T-helper 9 cell (primary cell): Measurements from ENCODE around the gene GPHN.

ENCODE experiments used
- DNase-seq: peaks from one replicate; pipeline ENCODE4 v3.0.0-alpha.2; 2020

The GPHN gene

DNA sequence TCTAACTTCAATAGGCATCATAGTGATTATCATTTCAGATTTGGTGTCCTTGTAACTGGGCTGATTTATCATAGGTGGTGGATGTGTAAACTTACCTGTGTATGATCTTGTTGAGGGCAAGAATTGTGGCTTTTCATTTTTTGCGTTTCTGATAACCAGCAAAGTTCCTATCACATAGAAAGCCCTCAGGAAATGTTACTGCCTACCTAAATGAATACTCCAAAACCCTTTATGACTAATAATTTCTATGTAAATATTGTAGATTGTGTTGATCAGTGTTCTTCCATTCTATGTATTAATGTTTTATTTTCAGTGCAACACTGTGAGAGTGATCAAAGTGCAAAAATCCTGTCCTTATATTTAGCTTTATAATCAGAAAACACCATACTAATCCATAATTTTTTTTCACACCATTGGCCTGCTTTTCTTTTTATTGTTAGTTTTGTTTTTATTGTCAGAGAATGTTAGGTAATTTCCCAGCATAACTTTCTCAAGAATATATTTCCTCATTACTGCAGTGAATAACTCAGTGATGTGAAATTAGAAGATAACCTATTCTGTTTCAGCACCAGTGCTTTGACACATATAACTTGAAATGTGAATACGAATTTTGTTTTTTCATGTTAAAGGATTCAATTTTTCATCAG is 94.1 kb downstream of the GPHN start:
- no peak for DNase-seq

DNA sequence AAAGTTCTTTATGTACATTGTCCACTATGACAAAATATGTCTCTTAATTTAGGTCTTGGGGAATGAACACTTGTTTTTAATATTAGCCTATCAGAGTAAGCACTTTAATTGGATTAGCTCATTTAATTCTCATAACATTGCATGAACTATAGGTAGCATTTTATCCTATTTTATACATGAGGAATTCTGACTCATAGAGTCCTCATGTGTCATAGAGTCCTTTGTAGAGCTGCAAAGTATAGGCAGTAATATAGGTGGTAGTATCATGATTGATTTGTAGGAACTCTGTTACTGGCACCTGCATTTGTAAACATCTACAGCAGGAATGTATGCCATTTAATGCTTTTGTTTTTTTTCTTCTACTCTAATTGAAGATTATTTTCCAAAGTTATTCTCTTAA is 96.0 kb downstream of the GPHN start:
- DNase-seq = no peak

DNA sequence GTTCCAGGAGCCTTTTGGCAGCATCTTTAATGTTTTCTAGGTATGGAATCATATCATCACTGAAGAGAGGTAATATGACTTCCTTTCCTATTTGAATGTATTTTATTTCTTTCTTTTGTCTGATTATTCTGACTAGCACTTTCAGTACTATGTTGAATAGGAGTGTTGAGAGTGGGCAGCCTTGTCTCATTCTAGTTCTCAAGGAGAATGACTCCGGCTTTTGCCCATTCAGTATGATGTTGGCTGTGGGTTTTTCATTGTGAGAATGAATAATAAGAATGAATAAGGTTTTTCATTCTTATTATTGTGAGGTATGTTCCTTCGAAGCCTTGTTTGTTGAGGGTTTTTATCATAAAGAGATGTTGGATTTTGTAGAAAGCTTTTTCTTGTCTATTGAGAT is 98.9 kb downstream of the GPHN start:
- no peak for DNase-seq

DNA sequence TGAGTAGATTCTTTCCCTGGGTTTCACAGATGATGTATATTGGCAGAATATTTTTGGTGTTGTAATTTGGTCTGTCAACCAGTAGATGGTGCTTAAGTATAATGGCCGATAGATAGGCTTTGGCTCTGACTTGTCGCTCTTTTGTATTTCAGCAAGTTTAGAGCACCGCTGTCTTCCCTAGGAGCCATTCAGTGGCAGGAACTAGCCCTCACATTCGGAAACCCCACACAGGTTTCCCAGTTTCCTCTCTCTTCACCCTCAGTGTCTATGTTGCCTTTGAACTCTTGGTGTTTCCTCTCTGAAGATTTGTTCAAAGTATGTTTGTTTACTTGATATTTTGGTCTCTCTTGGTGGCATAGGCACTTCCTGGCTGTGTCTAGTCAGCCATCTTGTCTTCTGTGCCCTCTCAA is 102.2 kb downstream of the GPHN start:
- DNase-seq = no peak

DNA sequence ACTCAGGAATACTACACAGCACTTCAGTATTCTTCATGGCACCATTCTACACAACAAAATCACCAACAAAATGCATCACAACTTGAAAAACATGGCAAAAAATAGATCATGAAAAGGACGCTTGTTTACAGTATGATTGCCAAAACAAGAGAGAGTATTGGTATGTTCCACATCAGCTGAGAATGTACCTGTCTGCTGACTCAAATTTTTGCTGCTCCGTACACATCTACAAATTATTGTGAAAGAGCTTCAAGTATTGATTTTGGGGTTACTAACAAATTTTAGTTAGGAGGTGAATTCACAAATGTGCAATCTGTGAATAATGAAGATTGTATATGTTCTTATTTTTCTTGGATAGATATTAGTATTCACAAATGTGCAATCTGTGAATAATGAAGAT is 105.4 kb downstream of the GPHN start:
- no peak for DNase-seq

DNA sequence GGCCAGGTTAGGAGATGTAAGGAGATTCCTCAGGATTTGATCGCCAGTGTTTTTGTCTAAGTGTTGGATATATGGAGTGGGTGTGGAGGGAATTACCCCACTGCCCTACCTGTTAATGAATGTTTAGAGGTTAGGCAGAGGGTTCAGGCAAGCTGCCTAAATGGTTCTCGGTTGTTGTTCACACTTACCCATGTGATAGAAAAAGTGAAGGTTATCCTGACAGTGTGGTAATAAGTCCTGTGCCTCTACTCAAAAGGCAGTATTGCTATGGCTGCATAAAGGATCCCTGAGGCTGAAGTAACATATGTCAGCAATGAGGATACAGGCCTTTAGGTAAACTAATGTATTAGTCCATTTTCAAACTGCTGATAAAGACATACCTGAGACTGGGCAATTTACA is 112.0 kb downstream of the GPHN start:
- no peak for DNase-seq

DNA sequence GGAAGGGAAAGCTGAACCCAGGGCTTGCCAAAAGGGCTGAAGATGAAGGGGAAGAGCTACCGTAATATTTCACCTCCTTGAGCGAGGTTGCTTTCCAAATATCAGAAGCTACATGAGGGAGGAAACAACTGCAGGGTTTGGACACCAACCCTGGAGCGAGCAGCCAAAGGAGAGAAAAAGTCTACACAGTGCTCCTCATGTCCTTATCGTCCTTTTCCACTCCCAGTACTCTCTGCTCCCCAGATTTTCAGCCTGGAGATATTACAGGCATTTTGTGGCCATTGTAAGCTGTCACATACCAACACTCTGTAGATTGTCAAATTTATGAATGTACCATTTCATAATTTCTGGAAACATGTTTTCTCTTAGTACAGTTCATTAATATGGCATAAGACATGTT is 115.9 kb downstream of the GPHN start:
- DNase-seq = no peak

DNA sequence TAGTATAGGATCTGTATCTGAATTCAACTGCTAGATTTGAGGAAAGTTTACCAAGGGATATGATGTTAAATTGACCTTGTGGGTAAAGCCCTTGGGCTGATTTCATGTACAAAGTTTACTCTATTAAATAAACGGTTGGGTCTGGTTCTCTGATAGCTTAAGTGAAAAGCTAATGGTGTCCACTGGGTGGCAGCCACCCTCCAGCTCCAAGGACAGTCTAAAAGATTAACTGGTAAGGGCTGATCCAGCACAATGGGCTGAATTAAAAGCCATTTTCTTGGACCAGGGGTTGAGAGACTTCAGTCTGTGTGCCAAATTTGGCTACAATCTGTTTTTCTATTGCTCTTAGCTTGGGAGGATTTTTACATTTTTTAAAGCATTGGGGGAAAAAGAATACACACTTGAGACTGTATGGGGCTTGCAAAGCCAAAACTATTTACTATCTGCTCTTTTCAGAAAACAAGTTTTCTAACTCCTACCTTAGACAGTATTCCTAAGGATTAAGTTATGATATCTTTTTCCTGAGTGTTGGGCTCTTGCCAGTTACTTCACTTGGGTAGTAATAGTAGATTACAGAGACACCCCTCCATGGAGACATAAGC is 116.5 kb downstream of the GPHN start:
- DNase-seq = no peak

DNA sequence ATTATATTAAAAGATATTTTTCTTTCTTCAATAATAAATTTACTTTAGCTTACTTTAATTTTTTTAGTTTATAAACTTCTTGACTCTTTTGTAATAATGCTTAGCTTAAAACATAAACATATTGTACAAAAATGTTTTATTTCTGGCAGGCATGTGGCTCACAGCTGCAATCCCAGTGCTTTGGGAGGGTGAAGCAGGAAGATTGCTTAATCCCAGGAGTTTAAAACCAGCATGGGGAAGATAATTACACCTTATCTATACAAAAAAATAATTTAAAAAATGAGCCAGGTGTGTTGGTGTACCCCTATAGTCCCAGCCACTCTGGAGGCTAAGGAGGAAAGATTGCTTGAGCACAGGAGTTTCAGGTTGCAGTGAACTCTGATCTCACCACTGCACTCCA is 120.7 kb downstream of the GPHN start:
- DNase-seq = no peak

DNA sequence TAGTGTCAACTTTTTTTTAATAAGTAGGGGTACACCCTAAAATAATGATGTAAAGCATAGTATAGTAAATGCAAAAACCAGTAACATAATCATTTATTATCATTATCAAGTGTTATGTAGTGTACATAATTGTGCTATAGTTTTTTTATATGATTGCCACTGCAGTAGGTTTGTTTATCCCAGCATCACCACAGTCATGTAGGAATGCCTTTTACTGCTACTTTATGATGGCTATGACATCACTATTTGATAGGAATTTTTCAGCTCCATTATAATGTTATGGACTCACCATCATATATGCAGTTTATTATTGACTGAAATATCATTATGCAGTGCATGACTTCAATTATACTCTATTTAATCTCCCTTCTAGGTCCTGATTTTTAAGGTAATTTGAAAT is 121.6 kb downstream of the GPHN start:
- no peak for DNase-seq

DNA sequence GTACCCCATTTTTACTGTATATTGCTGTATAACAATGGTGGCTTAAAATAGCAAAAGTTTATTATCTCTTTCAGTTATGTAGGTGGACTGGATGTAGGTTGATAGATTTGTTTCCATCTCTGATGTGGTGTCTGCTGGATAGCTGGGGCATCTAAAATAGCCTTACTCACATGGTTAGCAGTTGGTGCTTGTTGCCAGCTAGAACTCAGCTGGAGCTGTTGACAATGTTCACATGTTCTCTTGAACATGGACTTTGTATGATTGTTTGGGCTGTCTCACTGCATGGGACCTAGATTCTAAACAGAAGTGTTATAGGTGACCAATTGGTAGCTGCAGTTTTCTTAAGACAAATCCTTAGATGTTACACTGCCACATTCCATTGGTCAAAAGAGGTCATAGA is 126.9 kb downstream of the GPHN start:
- no peak for DNase-seq

DNA sequence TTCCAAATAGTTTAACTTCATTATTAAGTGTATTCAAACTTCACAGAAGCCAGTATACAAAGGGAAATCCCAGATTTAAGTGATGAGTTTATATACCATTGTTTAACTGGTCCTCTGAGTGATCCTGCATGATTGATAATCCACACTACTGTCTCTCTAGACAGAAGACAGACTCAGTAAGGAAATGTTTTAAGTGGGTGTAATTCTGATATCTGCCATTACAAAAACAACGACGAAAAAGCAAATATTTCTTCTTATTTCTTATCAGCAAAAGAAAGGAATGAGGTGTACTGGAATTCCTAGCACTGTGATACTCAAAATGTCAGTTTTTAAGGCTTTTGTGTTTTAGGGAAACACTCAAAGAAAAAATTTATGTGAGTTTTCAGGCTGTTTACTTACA is 127.5 kb downstream of the GPHN start:
- no peak for DNase-seq

DNA sequence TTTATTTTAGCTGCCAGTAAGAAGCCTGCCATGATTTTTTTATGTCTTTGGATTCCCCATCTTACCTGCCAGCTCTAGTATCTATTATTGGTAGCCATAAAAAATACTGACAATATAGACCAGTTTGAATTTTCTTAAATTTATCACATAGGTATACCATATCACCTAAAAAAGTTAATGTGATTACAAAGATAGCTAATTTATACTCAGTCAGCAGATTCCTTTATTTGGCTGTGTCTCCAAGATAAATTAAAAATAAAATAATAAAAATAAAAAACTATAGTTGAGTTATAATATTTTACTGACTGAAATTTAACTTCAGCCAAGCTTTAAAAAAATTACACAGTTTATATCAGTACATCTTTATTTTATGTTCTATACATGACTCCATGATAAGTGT is 128.3 kb downstream of the GPHN start:
- DNase-seq = no peak

DNA sequence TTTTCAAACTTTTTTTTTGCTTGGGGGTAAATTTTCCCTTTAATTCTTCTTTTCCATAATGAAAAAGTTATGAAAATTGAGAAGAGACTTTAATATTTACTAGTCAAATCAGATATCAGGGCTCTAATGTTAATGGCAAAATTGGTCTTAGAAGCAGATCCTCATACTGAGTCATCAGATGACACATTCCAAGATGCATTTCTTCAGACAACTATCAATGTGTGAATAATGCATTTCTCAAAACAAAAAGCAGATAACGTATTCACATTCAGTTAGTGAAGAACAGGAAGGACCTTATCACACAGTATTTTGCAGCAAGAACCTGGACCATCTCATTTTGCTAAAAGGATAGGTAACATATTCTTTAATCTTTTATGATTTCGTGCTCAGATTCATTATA is 130.7 kb downstream of the GPHN start:
- DNase-seq = no peak

DNA sequence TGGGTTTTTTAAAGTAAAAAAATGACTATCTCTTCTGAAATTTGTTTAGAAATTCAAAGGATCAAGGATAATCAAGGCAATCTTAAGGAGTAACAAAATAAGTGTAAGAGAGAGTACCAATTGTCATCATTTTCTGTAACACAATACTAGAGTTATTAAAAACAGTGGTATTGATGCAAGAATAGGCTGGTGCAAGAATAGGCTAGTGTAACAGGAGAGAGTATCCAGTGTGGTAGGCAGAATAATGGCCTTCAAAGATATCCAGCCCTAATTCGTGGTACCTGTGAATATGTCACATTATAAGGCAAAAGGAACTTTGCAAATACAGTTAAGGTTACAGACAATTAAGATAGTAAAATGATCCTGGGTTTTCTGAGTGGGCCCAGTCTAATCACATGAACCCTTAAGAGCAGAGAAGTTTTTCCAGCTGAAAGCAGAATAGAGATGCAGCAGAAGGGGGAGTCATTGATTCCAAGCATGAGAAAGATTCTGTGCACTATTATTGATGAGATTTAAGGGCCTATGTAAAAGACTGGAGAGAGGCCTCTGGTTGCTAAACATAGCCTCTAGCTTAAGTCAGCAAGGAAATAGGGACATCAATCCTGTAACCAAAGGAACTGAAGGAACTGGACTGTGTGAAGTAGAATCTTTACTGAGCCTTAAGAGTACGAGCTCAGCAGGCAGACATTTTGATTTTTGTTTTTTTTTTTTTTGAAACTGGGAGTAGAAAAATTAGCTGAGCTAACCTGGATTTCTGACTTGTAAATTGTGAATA is 134.1 kb downstream of the GPHN start:
- DNase-seq = no peak

DNA sequence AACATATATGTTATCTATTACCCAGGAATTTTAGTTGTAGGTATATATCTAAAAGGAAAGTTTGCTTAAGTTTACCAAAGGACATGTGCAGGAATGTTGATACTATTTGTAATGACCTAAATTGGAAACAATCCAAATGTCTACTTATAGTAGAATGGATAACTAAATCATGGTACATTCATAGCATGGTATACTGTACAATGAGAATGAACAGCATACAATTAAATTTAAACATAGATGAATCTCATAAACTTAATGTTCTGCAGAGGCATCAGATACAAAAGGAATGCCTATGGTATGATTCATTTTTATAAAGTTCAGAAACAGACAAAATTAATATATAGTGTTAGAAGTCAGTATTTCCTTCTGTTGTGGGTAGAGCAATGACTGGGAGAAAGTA is 135.4 kb downstream of the GPHN start:
- no peak for DNase-seq

DNA sequence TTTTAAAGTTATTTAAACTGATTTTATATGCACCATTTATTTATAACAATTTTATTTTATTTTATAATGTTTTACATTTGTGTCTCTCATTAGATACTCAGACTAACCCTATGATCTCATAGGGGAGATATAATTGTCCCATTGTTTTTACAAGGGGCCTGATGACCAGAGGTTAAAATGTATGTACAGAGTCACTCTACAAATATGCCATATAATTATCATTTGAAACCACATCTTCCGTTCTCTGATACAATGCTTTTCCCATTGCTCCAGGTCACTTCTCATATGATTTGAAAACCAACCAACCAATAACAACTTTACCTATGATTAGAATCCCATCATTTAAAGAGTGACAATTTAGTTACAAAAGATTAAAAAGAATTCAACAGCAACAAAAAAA is 137.8 kb downstream of the GPHN start:
- DNase-seq = no peak

DNA sequence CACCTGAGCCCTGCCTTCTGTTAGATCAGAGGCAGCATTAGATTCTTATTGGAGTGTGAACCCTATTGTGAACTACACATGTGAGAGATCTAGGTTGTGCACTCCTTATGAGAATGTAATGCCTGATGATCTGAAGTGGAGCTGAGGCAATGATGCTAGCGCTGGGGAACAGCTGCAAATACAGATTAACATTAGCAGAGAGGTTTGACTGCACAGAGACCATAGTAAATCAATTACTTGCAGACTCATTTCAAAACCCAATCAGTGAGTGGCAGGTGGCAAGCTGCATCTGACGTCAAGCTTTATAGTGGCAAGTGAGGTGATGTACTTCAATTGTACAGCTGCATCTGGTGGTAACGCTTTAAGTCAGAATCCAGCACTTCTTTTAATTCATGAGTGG is 141.6 kb downstream of the GPHN start:
- no peak for DNase-seq

DNA sequence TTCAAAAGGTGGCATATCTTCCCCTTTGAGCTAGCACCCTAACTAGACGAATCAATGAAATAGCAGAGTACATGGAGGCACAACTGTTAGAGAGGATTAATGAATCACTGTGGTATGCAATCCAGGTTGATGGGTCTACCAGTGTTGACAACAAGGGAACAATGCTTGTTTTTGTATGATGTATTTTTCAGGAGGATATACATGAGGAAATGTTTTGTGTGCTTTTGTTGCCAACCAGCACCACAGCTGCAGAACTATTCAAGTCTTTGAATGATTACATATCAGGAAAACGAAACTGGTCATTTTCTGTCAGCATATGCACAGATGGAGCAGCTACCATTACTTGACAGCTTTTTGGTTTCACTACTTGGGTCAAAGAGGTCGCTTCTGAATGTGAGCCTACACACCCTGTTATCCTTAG is 142.6 kb downstream of the GPHN start:
- DNase-seq = no peak

DNA sequence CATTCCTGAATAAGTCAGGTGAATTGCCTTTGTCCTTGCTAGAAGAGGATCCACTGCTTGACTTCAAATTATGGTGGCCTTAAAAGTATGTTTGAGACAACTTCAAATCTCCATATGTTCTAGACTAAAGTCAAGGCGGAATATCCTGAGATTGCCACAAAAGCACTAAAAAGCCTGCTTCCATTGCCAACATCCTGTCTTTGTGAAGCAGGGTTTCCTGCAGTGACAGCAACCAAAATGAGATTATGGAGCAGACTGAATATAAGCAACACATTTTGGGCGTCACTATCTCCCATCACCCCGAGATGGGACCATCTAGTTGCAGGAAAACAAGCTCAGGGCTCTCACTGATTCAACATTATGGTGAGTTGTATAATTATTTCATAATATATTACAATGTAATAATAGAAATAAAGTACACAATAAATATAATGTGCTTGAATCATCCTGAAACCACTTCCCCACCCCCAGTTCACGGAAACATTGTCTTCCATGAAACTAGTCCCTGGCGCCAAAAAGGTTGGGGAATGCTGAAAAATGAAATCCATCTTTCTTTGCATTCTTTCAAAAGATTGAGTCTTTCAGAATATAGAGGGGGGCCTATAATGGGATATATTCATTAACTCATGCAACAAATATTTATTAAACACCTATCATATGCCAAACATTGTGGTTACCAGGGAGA is 143.7 kb downstream of the GPHN start:
- DNase-seq = no peak

DNA sequence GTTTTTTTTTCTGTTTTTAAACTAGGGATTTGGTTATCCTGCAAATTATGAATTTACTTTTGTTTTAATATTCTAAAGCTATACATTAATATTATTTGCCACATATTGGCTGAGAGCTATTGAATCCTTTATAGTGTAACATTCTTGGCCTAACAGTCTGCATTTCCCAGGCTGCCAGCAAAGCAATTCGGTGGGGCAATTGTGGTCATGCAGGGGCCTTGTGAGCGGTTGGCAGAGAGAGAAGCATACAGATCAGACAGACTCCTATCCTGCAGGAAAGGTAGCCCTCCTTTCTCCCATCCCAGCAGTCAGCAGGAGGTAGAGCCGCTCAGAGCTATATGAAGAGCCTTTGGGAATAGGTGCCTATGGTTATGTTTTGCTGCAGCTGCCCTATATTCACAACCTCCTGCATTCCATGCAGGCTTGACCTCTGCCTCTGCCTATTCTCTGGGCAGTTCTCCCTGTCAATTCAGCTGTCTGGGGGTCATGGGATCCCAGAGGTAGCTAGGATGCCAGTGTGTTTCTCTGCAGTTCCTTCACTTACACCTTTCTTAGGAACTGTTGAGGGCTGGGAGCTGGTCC is 144.7 kb downstream of the GPHN start:
- DNase-seq = no peak

DNA sequence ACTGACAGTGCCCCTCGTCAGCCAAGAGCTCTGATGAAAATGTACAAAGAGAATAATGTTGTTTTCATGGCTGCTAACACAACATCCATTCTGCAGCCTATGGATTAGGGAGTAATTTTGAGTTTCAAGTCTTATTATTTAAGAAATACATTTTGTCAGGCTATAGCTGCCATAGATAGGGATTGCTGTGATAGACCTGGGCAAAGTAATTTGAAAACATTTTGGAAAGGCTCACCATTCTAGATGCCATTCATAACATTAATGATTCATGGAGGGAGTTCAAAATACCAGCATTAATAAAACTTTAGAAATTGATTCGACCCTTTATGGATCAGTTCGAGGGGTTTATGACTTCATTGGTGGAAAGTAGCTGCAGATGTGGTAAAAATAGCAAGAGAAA is 149.8 kb downstream of the GPHN start:
- no peak for DNase-seq

DNA sequence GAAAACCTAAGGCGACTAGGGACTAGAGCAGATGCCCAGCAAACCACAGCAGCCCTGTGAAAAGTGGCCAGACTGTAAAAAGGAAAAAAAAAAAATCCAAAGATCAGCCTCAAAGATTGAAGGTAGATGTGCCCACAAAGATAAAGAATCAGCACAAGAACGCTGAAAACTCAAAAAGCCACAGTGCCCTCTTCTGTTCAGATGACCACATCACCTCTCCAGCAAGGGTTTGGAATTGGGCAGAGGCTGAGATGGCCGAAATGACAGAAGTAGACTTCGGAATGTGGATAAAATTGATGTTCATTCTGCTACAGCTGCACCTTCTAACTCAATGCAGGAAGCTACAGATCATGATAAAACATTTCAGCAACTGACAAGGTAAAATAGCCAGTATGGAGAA is 154.4 kb downstream of the GPHN start:
- DNase-seq = no peak

DNA sequence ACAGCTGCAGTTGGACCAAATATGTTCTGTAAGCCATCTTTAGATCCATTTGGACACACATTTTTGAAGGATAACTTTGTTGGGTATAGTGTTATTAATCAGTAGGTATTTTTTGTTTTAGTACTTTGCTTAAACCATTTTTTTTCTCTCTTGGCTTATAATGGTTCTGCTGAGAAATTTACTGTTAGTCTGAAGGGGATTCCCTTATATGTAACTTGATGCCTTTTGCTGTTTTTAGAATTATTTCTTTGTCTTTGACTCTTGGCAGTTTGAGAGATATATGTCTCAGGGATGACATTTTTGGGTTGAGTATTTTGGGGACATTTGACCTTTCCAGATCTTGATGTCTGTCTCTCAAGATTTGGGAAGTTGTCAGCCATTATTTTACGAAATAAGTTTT is 169.8 kb downstream of the GPHN start:
- DNase-seq = no peak
